Embryonic facial prominence (tissue), 1 donor: ENCODE measurements around the gene NRG3.

ENCODE experiments used
- DNase-seq: peaks from one replicate; pipeline ENCODE4 v3.0.0-alpha.2; 2016; ENCODE audit errors: extremely low spot score

NRG3 gene

DNA sequence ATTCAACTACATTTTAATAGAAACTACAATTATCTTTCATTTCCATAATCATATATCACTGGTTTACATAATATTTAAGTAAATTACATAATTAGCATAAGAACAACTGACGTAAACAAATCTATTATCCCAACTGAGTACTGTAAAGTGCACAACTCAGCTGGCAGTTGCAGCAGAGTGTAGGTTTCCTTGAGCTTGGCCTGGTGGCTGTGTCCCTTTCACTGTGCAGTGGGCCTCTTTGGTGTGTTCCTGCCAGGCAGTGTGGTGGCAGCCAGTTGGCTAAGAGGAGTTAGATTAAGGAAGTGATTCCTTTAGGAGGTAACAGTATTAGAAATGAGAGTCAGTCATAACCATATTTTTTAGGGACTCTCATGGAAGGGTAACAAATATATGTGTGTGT, 7.0 kb downstream of the NRG3 start:
- DNase-seq: no peak

DNA sequence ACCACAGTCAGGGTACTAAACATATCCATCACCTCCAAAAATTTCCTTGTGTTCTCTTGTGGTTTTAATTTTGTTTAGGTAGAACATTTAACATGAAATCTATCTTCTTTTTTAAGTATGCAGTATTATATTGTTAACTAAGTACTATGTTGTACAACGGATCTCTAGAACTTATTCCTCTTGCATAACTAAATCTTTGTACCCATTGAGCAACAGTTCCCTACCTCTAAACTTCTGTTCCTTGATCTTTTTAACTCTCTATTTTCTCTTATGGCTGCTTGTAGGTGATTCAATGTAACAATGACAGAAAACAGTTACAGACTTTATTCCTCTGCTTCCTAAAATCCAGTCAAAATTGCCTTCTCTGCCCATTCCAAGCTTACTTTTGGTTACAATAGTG, 9.9 kb downstream of the NRG3 start:
- no peak for DNase-seq

DNA sequence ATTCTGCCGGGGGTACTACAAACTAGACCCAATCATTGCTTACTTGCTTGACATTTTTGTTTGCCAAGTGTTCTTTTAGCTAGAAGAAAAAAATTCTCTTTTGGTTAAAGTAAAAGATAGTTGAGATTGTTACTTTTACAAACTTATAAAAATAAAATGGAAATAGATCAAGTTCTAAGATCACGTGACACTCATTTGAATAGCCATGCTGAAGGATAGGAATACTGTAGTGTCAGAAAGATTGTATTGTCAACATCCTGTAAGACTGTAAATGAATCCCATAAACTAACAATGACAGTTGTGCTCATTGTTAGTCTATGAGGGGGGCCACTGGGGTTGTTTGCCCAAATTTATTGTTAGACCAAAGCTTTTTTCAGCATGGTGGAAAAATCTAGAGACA, 10.5 kb downstream of the NRG3 start:
- DNase-seq: no peak

DNA sequence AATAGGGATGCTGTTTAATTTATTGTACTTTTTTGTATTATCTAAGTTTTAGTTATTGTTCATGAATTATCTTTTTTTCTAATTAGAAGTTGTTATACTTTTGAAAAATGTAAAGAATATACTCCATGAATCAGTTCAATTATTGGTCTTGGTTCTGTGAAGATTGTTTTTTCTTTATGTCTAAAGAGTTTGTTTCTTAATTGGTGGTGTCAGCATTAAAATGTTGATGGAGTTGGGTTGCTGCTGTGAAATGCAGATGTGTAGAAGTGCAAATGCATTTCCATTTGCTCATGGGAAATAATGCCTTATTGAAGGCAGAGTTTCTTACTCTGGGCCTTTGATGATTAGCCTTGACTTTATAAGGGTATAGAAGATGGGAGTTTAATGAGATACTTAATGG, 11.9 kb downstream of the NRG3 start:
- DNase-seq: no peak

DNA sequence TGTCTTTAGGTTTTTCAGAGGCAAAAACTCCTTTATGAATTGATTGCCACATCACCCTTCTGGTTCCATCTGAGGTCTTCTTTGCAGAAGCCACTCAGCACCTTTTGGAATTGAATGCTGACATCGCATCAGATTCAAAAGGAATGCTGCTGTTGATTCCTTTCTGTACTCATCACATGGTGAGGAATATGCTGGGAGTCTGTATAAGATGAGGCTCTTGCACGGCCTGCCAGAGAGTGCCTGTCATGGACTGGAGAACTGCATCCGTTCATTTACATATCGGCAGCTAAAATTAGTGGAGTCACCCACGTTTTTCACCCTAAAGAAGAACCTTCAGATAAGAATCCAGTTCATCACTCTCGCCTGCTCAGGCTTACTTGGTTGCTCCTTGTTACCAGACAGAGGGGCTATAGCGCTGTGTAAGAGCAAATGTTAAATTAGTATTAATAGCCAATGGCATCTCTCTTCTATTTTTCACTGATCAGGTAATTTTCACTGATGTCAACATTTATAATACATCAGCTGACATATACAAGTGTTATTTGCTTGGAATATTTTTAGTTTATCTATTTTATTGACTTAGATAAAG, 14.3 kb downstream of the NRG3 start:
- DNase-seq: no peak

DNA sequence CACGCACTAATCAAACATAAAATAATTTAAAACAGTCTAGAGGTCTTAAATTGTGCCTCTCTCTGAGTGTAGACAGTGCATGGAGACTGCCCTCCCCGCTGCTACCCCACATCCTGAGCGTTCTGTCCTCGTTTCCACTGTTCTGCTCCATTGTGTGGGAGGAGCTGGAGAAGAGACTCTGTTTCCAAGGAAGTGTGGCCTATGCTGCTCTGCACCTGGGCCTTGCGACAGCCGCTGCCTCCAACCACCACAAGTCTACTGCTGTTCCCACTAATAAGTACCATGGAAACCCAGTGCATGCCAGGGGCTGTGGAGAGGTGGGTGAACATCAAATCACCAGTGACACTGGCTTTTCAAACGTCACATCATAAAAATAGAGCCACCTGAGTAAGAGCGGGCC, 19.6 kb downstream of the NRG3 start:
- DNase-seq: no peak

DNA sequence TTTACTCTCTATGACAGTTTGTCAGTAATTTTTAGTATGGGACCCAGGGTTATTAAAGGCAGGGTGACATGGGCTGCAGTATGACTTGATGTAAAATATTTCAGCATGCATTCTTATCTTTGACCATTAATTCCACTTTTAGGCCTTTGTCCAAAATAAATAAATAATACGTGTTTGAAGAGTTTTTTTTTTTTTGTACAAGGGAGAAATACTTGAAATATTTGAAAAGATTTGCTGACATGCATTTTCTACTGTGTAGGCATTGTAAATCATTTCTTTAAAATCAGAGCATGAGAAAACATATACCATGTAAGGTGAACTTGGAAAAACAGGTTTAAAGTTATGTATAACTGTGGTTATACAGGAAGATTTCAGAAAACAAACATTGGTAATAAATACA, 23.5 kb downstream of the NRG3 start:
- DNase-seq: no peak

DNA sequence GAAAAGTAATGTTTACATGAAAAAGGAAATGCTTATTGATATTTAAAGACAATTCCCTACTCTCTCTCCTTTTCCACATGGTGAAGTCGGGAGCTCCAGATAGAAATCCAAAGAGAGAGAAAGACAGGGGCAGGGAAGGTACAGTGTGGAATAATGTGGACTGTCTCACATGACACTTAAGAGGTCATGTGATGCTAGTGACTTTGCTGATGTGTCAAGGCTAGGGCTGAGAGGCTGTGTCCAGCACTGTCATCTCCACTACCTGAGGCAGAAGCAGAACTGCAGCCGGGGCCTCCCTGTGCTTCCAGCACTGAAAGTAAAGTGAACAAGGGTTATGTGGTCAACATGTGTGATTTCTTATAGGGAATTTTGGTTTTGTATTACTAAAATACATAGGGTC, 26.0 kb downstream of the NRG3 start:
- DNase-seq: no peak

DNA sequence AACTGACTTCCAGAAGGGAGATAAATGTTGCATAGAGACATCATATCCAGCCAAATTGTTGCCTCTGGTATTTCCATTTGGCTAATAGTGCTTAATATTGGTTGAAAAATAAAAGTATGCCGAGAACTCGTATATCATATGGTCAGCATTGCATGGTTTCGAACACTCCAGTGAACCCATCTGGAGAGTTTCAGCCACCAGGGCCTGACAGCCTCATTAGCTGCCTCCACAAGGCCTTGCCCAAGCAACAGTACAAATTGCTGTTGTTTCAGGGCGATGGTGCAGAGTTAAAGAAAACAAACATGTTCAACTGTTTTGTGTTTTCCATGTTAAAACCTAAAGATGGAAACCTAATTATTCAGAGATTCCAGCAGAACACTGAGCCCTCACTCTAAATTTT, 28.5 kb downstream of the NRG3 start:
- DNase-seq: no peak

DNA sequence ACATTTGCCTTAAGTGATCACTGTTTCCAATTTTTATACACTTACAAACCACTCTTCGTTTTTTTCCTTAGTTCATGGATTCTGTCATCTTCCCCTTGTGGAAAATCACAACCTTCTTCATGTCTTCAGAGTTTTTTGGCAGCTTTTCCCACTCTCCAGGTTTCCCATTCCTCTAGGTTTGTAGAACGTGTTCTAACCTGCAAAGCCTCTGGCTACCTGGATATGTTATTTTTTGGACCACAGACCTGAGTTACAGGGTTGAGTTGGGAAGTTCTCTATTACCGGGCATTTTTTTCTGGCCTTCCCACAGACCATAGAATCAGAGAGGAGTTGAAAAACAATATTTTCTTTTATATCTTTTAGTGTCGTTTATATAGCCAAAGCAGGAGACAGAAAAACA, 30.2 kb downstream of the NRG3 start:
- no peak for DNase-seq

DNA sequence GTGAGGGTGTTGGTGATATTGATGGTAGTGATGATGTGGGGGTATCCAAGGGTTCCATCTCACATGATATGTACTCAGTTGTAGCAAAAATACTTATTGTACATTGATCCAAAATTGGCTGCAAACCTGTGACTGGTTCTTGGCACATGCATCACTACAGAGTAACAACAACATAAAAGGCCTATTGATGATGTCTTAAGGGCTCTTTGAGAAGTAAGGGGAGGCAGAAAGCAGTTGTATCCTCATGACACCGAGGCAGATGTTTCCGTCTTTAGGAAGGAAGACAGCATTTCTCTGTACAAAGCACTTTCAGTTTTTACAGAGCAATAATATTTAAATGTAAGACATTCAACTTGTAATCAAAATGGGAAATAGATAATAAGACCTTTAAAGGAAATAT, 34.5 kb downstream of the NRG3 start:
- DNase-seq: no peak

DNA sequence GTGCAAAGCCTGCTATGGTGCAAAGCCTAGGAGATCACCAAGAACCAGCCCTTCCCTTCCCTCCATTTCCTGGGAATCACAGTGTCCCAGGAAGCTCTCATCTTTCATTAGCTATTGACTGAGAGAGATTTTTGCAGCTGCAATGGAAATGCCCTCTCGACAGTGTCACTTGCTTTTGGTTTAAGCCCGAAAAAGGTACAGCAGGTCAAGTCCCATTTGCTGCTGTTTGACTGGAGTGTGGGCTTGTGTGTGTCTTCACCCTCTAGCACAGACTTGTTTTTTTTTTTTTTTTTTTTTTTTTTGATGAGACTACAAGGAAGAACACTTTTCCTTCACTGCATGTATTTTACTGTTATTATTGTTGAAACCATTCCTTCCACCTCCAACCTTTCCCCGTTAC, 36.3 kb downstream of the NRG3 start:
- DNase-seq: no peak

DNA sequence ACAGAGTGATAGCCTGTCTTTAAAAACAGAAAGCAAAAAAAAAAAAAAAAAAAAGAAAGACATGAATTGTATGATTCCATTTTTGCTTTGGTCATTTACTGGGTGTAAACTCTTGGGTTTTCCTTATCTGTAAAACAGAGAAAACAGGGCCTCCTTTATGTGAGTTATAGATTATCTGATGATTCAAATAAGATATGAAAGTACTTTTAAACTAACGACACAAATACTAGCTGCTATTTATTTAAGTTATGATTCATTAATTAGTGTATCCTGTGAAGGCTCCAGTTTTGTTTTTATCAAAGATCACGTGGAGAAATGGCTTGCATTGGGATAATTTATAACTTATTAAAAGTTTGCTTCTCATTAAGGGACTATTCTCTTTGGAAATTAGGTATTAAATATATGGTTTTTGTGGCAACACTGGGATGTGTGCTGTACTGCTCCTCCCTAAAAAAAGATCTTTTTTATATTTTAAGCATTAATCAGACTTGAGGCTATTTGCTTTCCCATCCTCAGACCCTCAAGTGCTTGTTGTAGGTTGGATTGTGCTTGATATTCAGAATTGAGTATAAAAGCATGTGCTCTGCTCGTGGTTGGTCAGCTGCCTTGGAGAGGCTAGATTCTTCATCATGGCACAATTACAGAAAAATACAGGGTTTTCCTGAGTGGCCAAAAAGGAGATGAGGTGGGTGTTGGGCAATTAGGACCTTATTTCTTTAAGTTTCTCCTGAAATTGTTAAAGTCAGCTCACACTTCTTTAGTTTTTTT, 39.9 kb downstream of the NRG3 start:
- no peak for DNase-seq

DNA sequence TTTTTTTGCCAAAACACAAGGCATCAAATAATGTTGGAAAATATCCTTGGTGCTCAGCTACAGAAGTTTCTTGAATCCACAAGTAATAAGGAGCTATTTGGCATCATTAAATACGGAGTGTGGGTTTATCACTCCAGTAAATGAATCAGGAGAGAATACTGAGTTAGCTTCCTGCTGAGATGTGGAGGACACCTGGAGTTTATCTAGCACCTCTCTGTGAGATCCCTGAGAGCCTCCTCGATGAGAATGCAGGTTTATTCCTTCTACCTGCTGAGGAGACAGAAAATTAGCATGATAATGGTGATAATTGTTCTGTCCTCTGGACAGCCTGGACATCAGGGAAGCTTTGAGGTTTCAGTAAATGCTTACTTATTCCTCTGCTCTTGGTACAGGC, 40.5 kb downstream of the NRG3 start:
- no peak for DNase-seq

DNA sequence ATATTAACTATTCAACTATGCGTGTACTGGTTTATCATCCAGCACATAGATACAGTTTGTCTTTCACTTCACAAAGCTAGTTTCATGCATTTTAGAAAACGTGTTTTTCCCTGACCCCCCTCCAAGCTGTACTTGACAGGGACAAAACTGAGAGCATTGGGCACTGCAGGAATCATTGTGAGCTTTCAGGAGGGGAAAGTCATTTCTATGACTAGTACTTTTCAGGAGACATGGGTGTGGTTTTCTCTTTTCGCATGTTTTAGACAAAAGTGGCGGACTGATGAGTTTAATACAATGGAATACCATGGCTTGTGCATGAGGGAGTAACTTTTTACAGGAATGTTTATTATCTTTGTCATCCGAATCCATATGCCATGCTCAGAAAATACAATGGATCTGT, 42.7 kb downstream of the NRG3 start:
- no peak for DNase-seq

DNA sequence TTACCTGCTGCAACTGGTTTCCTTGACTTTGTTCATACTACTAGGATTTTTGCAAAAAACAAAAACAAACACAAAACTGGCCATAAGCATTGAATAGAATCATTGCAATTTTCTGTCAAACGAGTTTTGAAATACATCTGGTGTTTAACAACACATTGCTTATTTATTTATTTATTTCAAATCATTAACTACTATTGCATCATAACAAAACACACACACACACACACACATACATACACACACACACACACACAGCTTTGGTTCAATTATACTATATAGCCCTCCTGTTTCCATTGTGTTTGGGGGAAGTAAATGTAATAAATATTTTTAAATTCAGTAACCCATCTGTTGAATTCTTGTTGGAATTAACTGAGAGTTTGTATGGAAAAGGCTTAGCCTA, 43.8 kb downstream of the NRG3 start:
- DNase-seq: no peak

DNA sequence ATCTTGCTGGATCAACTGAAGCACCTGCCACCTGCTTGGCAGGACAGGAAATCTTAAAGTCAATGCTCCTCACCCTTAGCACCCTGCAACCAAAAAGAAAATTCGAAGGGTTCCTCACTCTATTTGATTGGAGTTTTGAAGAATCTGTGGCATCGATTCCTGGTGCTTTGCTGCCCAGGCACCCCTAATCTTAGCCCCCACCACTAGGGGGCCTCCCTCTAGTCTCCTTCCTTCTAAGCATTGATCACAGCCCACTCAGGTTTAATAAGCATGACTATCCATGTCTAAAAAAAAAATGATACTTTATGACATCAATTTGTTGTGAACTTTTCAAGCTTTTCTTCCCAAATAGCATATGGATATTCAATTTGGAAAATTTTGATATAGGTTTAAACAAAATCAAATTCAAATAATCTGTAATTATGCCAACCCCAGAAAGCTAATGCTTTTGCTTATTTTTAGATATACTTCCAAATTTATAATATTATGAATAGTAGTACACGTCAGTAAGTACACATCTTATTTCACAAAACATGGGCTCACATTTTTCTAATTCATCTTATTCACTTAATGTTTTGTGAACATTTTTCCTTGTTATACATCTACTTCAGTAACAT, 45.3 kb downstream of the NRG3 start:
- no peak for DNase-seq

DNA sequence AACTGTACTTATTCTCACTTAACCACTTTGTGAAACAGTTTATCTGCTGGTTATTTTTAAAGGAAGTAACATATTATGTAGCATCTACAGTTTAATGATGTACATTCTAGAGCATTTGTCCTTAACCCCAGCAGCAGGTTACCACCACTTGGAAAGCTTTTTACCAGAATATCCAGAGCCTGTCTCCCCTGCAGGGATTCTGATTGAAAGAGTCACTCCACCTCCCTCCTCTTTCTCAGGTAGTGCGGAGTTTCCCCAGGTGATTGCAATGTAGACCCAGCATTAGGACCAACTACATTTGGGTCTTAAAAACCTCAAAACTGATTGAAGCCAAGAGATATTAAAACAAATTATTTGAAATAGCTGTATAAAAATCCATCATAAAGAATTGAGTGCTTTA, 53.1 kb downstream of the NRG3 start:
- DNase-seq: no peak

DNA sequence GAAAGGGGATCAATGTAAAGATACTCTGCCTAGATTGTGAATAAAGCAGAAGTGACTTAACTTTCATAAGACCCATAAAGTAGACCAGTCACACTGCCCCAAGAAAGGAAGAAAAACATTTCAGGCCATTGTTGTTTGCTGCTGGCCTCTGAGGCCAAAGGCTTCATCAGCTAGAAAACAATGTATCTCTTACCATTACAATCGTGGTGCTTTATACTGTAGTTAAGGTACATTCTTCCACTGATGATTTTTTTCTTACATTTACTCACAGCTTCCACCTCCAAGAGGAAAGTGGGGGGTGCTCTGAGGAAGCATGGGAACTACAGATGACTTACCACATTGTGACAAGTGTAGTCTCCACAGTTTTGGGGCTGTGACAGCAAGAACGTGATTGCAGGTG, 68.6 kb downstream of the NRG3 start:
- DNase-seq: no peak

DNA sequence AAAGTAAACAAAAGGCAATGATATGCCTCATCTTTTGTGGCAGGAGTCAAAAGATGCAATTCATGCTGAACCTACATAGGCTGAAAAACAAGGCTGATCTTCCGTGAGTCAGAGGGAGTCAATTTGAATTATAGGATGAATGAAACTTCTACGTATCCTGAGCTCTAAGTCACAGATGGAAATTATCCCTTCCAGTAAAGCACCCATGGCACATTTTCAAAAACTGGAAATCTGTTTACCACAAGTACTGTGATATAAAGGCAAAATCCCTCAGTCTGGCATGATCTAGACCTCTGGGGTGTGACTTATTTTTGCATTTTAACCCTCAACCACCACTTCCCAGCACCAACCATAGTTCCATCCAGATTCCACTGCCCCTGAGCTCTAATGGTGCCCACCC, 69.6 kb downstream of the NRG3 start:
- DNase-seq: no peak

DNA sequence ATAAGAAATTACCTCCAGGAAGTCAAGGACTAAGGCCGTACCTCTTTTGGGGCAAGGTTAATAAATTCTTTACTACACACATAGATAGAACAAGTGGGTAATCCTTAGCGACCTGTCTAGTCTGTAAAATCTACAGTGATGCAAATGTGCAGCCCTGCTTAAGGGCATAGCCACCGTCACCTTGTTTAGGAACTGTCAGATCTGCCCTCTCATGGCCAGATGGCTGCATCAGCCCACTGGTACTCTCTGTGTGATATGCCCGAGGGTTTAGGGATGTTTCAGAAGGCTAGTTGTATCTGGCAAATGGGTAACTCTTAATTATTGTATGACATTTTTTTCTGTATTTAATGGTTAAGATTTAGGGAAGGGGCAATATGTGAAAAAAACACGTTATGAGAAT, 74.3 kb downstream of the NRG3 start:
- no peak for DNase-seq

DNA sequence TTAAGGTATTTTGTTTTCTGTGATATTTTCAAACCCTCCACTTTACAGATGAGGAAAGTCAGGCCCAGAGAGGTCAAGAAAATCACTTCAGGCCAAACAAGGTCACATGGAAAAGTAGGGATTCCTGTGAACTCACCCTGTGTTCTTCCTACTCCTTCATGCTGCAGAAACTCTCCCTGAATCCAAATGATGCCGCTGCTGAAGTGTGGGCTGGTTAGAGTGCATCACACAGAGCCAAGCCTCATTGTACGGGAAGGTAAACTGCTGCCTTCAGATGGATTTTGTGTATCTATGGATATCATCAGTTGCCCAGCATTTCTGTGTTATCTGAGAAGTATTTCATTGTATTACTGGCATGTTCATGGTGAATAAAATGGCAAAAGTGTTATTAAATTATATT, 75.4 kb downstream of the NRG3 start:
- no peak for DNase-seq

DNA sequence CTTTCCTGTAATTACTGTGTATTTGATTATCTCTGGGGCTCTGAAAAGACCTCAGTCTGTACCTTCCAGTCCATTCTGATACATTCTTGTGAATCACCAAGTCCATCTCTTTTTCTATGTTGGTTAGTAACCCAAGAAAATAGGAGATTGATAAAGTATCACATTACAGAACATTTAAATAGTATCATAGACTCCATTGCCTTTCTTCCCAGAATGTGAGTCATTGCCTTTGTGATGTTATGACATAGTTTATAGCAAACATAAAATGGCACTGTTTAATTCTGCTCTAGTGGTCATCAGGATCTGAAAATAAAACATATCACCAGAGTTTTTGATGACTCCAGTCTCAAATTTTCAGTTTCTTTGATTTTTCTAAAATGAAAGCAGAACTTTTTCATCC, 78.4 kb downstream of the NRG3 start:
- no peak for DNase-seq

DNA sequence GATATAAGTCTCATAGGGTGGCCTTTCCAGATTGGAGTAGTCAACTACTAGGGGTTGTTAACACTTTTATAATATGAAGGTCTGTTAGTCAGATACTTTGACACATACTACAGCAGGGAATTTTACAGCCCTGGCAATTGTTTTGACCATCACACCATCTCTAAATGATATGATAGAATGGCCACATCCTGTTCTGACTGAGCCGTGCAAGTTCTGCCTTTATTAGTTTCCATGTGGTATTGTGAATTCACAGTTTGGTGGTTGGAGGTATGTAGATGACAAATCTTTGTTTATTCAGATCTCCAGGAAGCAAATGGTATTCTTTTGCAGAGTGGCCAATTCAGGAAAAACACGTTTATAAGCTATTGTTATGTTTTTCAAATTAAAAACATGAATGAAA, 83.0 kb downstream of the NRG3 start:
- no peak for DNase-seq
